ACHN (cell line): ENCODE measurements around the gene GATM.
"Not testable (repeated sequence)": the region's sequence is repeated elsewhere in the genome, so short reads cannot be mapped to it uniquely, and the experiment has no call there.

ENCODE experiments used
- DNase-seq: peaks from one replicate; pipeline ENCODE4 v3.0.0-alpha.2; 2015
- in situ Hi-C: cut with HindIII; loops from 2 replicates; pipeline ENCODE4 v1.10.0; 2017; ENCODE audit warnings: low sequenced_read_pairs, low pct_ligation_motif_present, low pct_unique_long_range_greater_than_20kb

Gene GATM

GRCh38 chr15:45367222-45367621, 11.1 kb downstream of the GATM start:
- in situ Hi-C loops, DNase-seq: not testable (repeated sequence)

- in situ Hi-C loops = no loop called here
Observed at GRCh38 chr15:45364271-45364670, 14.1 kb downstream of the GATM start.

GRCh38 chr15:45363801-45364200, 14.5 kb downstream of the GATM start:
- DNase-seq = no peak
- in situ Hi-C loops = no loop called here

More at GRCh38 chr15:45364271-45364670, 14.1 kb downstream of the GATM start:
- no peak for DNase-seq

GRCh38 chr15:45363334-45363733, 15.0 kb downstream of the GATM start:
- no peak for DNase-seq
- in situ Hi-C loops = no loop called here

GRCh38 chr15:45362419-45362818, 15.9 kb downstream of the GATM start:
- DNase-seq = no peak
- in situ Hi-C loops = no loop called here

GRCh38 chr15:45361878-45362277, 16.5 kb downstream of the GATM start:
- in situ Hi-C loops = no loop called here

GRCh38 chr15:45355860-45356259, 22.5 kb downstream of the GATM start:
- no peak for DNase-seq

More at GRCh38 chr15:45361878-45362277, 16.5 kb downstream of the GATM start:
- no peak for DNase-seq

GRCh38 chr15:45354711-45355110, 23.6 kb downstream of the GATM start:
- in situ Hi-C loops = no loop called here
- no peak for DNase-seq

More at GRCh38 chr15:45355860-45356259, 22.5 kb downstream of the GATM start:
- in situ Hi-C loops = no loop called here

GRCh38 chr15:45351227-45351626, 27.1 kb downstream of the GATM start:
- DNase-seq = no peak
- in situ Hi-C loops = no loop called here

GRCh38 chr15:45349623-45350022, 28.7 kb downstream of the GATM start:
- in situ Hi-C loops = no loop called here
- DNase-seq = no peak

- in situ Hi-C loops = no loop called here
- DNase-seq = no peak
Observed at GRCh38 chr15:45347989-45348388, 30.4 kb downstream of the GATM start.

- in situ Hi-C loops = no loop called here
- no peak for DNase-seq
Observed at GRCh38 chr15:45347033-45347432, 31.3 kb downstream of the GATM start.

GRCh38 chr15:45346381-45346780, 32.0 kb downstream of the GATM start:
- in situ Hi-C loops = no loop called here

GRCh38 chr15:45343258-45343860, 35.0 kb downstream of the GATM start:
- in situ Hi-C loops = no loop called here

More at GRCh38 chr15:45346381-45346780, 32.0 kb downstream of the GATM start:
- no peak for DNase-seq

GRCh38 chr15:45341790-45342189, 36.6 kb downstream of the GATM start:
- in situ Hi-C loops = no loop called here
- DNase-seq = no peak

More at GRCh38 chr15:45343258-45343860, 35.0 kb downstream of the GATM start:
- no peak for DNase-seq

- in situ Hi-C loops = no loop called here
- DNase-seq = no peak
Observed at GRCh38 chr15:45340429-45340828, 37.9 kb downstream of the GATM start.

GRCh38 chr15:45338417-45338816, 39.9 kb downstream of the GATM start:
- in situ Hi-C loops = no loop called here
- DNase-seq = no peak

GRCh38 chr15:45337224-45337623, 41.1 kb downstream of the GATM start:
- in situ Hi-C loops = no loop called here
- no peak for DNase-seq

GRCh38 chr15:45333550-45333949, 44.8 kb downstream of the GATM start:
- in situ Hi-C loops = no loop called here
- no peak for DNase-seq

- no peak for DNase-seq
- in situ Hi-C loops = no loop called here
Observed at GRCh38 chr15:45332694-45333093, 45.6 kb downstream of the GATM start.

GRCh38 chr15:45331972-45332371, 46.4 kb downstream of the GATM start:
- in situ Hi-C loops = no loop called here

More at GRCh38 chr15:45331972-45332371, 46.4 kb downstream of the GATM start:
- no peak for DNase-seq
